HG03521 (cell line): ENCODE results near the gene ZNF420.
A peak's percentile ranks its signal among the peaks of the same experiment; 100 is the strongest.

Experiments
- ATAC-seq: cut with Tn5 transposase; IDR thresholded peaks from one replicate; pipeline ENCODE4 v1.9.1; 2021; ENCODE audit warnings: mild to moderate bottlenecking, moderate library complexity; ENCODE audit not compliant: unreplicated experiment

The ZNF420 gene

DNA sequence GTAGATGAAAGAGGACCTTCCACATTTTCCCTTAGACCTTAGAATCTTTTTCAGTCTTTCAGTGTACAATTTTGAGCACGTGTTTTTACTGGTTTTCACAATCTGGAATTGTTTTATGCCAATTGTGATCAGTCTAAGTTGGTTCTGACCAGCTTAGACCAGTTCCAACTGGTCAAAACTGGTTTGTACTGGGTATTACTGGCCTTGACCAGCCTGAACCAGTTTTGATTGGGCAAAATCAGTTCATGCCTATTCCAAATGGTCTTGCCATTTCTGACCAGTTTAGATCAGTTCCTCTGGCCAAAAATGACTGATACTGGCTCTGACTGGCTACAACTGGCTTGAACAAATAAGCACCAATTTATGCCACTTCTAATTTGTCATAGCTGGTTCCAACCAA lies 57.9 kb downstream of the ZNF420 start:
- no peak for ATAC-seq

DNA sequence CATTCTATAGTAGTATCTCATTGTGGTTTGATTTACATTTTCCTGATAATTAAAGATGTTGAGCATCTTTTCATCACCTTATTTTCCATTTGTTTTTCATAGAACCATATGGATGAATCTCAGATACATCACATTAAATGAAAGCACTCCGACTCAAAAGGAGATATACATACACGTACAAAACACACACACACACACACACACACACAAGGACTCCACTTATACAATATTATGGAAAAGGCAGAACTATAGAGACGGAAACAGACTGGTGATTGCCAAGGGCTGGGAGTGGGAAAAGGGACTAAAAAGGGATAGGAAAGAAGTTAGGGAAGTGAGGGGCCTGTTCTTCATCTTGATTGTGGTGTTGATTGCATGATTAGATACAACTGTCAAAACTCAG lies 70.0 kb downstream of the ZNF420 start:
- no peak for ATAC-seq

DNA sequence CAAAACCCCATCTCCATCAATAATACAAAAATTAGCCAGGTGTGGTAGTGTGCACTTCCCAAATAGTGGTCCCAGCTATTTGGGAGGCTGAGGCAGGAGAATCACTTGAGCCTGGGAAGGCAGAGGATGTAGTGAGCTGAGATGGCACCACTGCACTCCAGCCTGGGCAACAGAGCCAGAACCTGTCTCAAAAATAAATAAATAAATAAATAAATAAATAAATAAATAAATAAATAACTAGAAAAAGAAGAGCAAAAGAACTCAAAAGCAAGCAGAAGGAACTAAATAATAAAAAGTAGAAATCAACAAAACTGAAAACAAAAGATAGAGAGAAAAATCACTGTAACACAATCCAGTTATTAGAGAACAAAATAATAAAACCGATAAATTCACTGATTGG lies 81.9 kb downstream of the ZNF420 start:
- no peak for ATAC-seq

DNA sequence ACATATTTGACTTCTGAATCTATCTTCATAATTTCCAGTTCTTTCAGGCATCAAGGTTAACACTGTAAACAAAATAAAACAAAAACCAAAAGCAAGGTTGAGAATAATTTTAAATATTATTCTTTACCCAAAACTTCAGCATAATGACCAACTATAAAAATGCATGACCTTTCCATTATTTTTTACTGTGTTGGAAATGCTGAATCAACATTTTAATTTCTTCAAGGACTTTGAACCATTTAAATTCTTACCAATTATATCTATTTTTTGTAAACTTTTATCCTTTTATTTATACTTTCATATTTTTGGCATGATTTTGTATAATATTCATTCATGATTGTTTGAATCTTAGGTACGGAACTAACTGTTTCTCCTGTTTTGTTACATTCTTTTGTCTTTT lies 87.4 kb downstream of the ZNF420 start:
- no peak for ATAC-seq

DNA sequence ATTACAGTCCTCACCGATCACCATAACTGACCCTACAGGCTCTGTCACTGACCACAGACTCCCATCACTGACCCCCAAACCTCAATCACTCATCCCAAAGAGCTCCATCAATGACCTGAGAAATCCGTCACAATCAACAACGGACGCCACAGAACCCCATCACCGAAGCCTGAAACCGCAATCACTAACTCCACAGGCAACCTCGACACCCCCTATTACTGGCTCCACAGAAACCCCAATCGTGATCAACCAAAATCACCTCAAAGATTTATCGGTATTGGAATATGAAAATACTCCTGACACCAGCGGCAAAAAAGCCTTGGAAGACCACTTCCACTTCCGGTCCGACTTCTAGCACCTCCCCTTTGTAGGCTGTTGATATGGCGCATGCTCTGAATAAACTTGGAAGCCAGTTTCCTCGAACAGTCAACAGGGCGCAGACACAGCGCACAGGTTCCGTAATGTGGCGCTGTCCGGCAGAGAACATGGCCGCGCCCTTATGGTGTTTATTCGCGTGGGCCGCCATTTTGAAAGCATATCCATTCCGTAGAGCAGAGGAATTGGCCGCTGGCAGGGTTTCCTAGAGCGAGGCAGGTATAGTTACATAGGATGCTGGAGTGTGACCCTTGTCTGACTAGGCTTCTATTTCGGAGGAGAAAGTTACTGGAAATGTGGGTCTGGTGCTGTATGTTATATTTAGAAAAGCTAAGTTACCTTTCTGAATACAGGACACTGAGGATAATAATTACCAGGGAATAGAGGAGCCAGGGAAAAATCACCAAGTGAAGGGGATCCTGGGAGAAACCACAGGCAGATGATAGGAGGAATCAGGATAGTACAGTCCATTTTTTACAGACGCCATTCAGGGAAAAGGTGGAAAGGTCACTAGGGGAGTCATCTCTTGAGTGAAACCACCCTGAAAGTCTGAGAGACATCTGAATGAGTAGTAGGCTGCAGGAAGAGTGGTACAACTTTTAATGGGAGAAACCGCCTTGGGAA lies 94.4 kb downstream of the ZNF420 start, which contains the start of gene ZNF585A:
Gene ZNF585A, minus strand, starts transcription at position 328 of the 999 bp plus-strand sequence. CDS start 2,785 bp downstream, outside the sequence.
- ATAC-seq: peak; percentile 99
